Spleen (tissue), 3 donors: Measurements from ENCODE around the gene SCAMP4.

Experiments used
- POLR2A ChIP-seq, 3 donors: fragments of 450-650 bp; IDR thresholded peaks; one replicate each; pipeline ENCODE4 v1.5.1; 2017; ENCODE audit warnings: antibody characterized with exemption in 3 of 3, mild to moderate bottlenecking in 1 of 3
- POLR2AphosphoS5 ChIP-seq, 3 donors: sonication (generic); formaldehyde crosslinking; IDR thresholded peaks; one replicate each; pipeline ENCODE4 v1.5.1; 2017; ENCODE audit warnings: antibody characterized with exemption in 3 of 3

DNA sequence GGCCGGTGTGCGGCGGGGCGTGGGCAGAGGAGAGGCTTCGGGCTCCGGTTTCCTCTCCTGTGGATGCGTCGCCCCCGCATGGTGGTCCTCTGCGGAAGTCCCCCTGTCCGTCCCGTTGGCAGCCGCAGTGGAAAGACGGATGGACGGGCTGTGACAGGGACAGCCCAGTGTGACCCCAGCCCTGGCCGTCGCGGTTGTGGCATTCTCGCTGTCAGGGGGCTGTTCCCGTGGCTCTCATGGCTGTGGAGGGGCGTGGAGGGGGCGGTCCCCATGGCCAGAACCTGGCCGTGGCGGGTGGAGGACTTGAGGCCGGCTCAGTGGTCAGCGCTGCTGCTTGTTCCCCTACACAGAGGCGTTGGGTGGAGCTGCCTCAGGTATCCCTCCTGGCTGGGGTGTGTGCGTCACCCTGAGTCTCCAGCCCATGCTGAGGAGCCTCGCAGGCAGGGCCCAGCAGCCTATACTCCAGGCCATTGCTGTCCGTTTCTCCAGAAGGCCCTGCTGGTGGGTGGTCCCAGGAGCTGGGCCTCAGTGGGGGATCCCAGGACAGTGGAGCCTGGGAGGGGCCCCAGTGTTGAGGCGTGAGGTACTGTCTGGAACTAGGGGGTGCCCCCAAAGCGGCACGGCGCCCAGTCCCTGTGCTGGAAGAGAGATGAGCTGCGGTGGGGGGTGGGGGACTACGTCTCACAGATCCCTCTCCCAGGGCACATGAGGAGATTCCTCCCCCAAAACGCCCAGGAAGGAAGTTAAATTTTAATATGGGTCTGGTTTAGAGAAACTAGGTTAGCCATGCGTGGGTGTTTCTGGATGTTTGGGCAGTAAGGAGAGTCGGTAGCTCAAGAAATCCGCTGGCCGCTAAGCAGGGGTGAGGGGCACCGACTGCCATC, 56.0 kb downstream of the SCAMP4 start:
- TF ChIP-seq POLR2AphosphoS5 (IDR thresholded peaks at IDR 0.05) (peak in 1 of 3 donors; percentile 44), POLR2A (IDR thresholded peaks at IDR 0.05) (no peak)
